Right hindlimb (tissue), 1 donor: ENCODE results near the gene VSTM2B.
A peak's percentile ranks its signal among the peaks of the same experiment; 100 is the strongest.

Experiments
- DNase-seq: peaks from one replicate; pipeline ENCODE4 v3.0.0-alpha.2; 2018

Gene VSTM2B

DNA sequence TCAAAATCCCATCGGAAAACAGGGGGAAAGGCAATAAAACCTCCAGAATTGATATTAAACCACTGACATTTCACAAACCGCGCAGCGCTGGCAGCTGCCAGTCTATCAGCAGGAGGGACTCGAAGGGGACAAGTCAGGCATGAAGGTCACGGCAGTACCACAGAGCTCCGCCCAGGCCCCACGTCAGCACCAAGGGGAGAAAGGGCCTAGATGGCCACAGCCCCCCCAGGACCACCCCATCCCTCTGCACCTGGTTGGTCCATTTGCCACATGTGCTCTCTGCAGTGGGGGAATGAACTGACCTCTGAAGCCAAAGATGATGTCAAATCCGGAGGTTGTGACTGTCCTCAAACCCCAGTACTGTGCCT lies 9.5 kb upstream of the VSTM2B start:
- DNase-seq: no peak

DNA sequence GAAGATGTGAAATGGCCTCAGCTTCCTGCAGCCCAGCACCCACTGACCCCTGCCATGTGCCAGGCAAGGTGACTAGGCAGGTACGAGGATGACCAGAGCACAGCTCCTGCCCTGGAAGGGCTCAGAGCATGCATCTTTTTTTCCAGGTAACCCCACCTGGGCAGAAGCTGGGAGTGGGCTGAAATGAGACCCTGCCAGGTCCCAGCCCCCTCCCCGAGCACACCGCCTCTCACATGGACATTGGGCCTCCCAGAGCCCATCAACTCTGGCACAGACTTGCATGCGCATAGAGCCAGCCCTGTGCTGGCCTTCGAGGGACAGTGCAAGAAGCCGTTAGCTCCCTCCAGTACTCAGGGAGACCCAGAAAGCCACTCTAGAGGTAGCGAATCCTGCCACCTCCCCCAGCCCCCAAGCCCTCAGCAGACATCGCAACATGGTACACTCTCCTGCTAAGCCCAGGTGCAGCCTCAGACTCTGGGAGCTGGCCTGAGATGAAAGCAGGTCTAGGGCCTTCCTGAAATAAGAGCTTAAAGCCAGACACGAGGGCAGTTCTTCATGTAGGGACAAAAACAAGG lies 8.9 kb upstream of the VSTM2B start:
- DNase-seq: no peak

DNA sequence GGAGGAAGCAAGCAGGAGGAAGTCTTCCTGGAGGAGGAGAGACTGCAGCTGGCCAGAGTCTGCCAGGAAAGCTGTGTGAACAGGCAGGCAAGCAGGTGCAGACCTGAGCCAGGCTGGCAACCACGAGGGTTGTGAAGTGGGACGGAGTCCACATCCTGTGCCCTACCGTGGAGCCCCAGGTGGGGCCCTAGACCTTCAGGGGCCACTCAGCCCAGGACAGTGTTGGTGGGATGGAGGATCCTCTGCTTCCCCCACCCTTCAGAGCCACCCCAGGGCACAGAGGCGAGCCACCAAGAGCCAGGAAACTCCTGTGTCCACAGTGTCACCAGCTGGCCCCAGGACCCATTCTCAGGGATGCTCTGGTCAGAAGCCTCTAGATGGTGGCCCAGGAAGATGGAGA lies 8.4 kb upstream of the VSTM2B start:
- no peak for DNase-seq

DNA sequence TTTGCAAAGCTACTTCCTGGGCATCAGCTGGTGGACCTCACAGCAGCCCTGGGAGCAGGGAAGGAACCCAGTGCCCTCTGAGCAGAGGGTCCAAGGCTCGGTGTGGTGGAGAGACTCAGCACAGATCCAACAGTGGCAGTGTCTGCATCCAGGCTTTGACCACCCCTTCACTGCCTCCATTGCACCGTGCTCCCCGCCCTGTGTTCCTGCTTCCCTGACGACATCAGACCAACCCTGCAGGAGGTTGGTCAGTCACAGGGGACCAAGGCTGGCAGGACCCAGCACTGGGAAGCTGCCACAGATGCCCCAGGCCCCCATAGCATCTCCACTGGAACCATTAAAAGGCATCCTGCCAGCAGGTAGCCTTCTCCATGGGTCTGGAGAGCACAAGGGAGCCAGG lies 7.8 kb upstream of the VSTM2B start:
- no peak for DNase-seq

DNA sequence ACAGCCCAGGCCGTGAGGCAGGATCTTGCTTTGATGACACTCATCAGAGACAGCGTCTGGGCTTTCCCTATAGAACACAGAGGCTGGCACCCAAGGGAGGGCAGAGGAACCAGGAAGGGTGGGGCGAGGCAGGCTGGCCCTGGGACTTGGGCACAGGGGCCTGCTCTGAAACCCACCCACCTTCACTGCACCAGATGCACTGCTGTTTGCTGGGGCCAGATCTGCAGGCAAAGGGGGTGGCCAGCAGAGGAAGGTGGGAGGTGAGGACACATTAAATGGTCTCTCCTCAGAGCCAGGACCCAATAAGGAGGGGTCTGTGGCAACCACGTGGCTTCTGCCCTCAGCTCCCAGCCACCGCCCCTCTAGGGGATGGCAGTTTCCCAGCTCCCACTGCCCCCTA lies 6.6 kb upstream of the VSTM2B start:
- DNase-seq: no peak

DNA sequence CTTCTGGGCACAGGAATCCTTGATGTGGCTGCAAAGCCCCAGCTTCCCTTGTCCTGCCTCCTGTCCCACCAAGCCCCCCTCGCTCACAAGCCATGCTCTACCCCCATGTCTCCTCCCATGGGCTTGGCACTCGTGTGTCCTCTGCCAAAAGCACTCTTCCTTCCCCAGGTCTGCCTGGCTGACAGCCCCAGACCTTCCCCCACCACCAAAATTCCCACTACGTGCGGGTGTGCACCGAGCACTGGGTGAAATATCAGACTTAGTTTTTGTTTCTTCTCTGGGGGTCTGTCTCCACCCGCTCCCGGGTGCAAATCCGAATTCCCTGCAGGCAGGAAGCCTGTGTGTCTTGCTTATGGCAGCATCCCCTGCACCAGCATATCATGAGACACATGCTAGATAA lies 5.9 kb upstream of the VSTM2B start:
- DNase-seq: no peak

DNA sequence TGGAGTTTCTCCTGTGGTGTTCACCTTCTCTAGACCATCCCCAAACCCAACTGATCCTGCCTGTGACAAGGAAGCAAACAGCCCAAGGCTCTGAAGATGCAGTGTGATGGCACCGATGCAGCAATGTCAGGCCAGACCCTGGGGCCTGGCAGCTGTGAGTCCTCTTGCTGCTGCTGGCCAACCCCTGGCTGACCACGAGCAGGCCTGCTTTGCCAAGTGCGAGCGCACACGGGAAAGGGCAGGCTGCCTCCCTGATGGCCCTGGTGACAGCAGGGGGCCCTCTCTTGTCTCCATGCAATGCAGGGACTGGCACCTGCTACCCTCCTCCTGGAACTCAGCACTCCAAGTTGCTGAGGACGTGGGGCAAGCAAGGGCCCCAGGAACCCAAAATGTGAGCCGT lies 5.4 kb upstream of the VSTM2B start:
- DNase-seq: no peak

DNA sequence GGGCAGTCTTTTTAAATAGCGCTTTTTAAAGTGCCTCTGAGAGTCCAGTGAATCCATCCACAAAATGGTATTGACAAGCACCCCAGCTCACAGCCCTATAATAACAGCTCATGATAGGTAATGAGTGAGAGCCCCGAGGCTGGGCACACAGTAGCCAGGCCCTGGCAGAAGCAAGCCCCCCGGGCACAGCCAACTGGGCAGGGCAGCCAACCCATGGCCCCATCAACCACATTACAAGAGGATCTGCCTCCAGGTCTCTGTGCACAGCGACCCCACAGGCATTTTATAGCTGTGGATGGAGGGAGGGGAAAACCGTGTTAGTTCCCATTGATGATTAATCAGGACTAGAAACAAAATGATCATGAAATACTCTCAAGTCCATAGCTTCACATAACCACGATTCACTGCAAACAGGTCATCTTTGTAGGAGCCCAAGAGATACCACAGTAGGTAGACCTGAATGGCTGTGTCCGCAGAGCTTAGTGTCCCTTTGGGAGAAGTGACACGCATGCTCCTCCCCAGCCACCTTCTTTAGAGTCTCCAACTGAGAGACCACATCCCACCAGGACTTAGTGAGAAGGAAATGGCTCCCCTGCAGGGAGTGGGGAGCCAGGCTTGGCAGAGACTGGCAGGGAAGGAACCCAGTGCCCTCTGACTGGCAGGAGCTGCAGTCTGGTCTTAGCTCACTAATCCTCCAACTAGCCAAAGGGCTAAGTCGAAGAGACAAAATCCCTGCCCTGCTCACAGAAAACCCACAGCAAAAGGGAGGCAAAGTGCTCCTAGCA lies 4.3 kb upstream of the VSTM2B start:
- DNase-seq: no peak

DNA sequence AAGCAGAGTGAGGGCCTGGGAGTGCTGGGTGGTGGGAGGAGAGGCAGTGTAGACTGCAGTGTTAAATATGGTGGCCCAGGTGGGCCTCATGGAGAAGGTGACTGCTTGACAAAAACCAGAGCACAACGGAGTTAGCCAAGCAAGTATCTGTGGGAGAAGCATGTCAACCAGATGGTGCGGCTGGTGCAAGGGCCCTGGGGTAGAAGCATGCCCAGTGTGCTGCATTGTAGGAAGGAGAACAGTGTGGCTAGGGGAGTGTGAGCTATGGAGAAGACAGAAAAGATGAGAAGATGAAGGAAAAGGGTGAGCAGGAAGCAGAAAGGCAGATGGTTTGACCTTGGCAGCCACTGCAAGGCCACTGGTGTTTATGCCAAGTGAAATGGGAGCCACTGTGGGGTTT lies 2.2 kb upstream of the VSTM2B start:
- DNase-seq: no peak

DNA sequence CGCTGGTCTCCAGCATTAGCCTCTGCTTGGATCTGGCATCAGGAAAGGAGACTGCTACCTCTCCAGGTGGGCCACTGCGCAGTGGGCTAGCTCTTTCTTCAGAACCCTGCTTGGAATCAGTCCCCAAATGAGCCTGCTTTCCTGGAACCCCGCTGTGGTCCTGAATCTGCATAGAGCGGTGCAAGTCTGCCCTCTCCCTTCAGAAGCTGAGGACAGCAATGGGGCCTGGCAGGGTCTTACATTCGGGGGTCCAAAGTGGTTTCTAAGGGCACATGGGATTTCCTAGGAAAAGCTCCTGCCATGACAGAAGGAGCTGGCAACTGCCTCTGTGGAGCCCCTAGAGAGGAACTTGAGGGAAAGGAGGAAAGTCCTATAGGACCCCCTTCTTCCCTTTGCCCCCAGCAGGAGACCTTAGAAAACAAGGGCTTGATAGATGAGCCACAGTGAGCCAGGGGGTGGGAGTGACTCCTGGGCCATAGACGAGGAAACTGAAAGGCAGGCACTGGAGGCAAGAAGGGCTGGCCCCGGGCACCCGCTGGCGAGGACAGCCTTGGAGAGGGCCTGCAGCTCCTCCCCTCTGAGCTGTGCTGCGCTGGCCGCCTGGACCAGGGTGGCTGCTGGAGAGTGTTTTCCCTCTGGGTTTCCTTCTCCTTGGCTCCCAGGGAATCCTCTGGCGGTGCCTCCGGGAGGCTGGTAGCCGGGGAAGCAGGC lies 1.4 kb upstream of the VSTM2B start:
- DNase-seq: no peak

DNA sequence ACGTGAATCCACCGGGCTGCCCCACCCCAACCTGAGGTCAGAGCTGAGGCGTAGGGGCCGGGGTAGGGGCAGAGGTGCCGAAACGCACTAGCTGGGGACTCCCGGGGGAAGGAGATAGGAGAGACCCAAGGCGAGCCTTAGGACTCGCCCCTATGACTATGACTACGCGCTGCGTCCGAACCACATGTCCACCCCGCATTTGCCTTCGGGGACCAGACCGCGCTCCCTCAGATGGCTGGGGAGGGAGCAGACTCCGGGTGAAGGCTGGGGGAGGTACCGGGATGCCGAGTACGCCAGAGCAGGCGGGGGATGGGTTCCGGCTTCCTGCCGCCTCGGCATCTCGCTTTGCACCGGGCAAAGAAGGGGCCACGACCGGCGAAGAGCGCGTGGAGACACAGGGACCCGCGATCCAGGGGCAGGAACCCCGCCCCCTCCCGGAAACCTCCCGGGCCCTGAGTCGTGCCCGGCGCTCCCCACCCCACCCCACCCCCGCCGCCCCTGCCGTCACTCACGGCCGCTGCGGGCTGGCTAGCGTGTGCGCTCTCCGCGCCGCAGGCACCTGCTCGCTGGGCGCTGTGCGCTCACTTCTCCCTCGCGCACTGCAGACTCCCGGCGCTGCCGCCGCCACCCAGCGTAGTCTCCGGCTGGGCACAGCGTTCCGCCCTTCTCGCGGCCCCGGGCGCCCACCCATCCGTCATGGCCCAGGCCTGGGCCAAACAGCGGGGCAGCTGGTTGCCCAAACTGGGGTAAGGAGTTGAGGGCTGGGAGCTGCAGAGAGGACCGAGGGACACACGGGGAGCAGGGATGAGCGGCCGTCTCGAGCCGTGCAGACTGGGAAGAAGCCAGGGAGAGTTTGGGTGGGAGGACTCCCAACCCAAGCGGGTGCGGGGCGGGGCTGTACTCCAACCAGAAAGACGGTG lies 622 bp upstream of the VSTM2B start:
- DNase-seq: no peak

DNA sequence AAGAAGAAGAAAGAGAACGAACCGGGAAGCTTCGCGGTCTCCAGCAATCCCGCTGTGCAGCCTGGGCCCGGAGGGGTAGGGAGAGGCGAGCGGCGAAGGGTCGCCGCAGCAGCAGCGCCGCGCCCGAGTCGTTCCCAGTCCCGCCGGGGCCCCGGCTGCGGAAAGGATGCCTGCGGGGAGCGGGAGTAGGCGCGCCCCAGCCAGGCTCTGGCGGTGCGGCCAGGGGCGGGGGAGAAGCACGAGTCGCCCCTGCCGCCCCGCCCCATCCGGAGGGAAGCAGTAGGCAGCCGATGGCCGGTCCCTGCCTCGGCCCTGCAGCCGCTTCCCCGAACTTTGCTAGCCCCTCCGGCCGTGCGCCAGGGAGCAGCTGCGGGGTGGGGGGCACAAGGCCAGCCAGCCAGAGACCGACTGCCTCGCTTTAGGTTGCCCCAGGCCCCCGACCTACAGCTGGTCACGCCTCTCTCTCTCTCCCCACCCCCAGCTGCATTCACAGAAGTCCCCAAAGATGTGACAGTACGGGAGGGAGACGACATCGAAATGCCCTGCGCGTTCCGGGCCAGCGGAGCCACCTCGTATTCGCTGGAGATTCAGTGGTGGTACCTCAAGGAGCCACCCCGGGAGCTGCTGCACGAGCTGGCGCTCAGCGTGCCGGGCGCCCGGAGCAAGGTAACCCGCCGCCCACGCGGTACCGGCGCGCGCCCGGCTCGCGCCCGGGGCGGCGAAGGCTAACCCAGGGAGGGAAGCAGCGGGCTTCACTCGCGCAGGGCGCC lies 1.1 kb downstream of the VSTM2B start:
- no peak for DNase-seq

DNA sequence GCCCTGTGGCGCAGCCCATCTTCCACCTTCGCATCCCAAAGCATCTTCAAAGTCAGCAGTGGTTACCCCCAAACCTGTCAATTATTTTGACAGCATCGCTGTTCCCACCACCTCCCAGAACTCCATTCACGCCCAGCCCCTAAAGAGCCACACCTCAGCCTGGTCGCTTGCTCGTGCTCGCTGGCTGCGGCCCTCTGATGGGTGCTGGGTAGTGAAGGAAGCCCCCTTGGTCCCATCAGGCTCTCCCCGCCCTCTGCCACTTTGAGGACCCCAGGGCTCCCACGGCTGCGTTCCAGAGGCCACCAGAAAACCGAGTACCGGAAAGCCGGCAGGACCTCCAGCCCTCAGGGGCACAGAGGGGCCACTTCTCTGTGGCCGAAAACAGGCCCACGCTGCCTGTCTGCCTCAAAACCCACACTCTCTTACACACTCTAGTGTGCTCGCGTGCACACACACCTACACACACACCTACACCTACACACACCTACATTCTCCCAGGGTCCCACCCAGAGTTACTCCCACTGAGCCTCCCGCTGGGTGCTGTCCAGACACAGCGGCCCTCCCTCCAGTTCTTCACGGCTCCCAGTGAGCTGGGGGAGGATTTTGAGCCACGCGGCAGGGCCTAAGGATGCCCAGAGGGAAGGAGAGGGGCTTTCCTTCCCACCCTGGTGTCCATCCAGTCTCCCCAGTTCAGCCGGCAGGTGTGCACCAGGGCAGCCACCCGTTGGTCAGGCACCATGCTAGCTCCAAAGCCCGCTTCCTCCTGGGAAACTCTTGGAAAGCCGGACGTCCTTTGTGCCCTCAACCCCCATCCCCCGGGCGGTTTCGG lies 1.9 kb downstream of the VSTM2B start:
- DNase-seq: no peak

DNA sequence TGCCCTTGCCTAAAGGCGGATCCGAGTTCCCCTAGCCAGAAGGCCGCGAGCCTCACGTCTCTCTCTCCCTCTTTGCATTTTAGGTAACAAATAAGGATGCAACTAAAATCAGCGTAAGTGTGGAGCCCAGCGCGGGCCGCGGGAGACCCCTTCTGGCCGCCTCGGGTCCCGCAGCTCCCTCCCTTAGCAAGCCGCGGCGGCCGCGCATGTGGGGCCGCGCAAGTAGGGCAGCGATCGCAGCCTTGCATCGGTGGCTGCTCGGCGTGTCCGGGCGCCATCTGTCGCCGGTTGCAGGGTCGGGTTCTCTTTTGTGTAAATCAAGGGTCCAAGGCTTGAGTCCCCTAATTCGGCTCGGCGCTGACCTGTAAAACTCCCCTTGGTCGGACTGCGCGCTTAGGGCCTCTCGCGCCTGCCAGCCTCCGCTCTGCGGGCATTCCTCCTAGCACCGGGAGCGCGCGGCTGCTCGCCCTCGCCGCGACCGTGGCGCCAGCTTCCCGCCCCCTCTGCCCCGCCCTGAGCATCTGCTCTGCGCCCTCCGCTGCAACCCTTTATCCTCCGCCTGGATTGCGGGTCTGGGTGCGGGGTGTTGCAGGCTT lies 2.7 kb downstream of the VSTM2B start:
- peak; percentile 87 for DNase-seq

DNA sequence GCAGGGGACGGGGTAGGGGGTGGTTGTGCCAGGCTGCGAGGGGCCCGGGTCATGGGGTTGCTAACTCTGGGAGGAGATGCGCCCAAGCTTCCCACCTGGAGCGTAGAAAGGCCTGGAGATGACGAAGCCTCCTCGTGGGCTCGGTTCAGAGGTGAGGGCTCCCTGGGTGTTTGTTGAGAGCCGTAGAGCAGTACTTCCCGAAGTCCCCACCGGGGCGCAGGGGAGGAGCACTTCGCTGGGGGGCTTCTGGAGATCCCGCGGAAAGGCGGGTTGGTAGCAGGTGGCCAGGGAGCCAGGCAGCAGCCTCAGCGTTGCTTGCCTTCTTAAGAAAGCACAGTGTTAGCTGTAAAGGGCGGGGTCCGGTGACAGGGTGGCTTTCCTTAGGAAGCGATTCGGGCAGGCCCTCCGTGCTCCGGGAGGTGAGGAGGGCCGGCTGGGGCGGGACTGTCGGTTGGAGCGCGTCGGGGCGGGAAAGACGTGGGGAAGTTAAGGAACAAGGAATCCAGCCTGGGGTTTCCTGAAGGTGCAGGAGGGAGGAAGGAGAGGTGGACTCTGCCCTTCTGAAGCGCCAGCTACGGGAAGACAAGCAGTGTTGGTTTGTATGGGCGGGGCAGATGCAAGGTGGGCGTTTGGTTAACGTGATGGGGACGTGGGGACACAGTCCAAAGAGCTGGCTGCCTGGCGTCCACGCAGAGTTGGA lies 3.3 kb downstream of the VSTM2B start:
- DNase-seq: no peak

DNA sequence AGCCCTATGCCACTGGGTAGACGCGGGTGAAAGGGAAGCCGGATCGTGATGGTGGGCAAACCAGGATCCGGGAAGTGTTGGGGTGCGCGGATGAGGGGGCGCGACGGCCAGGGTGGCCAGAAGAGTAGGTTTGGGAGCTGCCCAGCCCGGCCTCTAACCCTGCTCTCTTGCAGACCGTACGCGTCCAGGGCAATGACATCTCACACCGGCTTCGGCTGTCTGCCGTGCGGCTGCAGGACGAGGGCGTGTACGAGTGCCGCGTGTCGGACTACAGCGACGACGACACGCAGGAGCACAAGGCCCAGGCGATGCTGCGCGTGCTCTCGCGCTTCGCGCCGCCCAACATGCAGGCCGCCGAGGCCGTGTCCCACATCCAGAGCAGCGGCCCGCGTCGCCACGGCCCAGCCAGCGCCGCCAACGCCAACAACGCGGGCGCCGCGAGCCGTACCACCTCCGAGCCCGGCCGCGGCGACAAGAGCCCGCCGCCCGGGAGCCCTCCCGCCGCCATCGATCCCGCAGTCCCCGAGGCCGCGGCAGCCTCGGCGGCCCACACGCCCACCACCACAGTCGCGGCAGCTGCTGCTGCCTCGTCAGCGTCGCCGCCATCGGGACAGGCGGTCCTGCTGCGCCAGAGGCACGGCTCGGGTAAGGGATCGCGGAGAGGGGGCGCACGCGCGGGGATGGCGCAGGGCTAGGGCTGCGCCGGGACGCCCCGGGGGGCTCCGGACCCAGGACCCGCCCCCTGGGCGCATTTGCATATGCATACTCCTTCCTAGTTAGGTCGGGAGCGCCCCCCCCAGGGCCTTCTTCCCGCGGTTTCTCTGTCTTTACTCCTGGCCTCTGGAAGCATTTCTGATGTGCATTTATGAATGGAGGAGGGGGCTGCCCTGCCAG lies 4.1 kb downstream of the VSTM2B start:
- no peak for DNase-seq

DNA sequence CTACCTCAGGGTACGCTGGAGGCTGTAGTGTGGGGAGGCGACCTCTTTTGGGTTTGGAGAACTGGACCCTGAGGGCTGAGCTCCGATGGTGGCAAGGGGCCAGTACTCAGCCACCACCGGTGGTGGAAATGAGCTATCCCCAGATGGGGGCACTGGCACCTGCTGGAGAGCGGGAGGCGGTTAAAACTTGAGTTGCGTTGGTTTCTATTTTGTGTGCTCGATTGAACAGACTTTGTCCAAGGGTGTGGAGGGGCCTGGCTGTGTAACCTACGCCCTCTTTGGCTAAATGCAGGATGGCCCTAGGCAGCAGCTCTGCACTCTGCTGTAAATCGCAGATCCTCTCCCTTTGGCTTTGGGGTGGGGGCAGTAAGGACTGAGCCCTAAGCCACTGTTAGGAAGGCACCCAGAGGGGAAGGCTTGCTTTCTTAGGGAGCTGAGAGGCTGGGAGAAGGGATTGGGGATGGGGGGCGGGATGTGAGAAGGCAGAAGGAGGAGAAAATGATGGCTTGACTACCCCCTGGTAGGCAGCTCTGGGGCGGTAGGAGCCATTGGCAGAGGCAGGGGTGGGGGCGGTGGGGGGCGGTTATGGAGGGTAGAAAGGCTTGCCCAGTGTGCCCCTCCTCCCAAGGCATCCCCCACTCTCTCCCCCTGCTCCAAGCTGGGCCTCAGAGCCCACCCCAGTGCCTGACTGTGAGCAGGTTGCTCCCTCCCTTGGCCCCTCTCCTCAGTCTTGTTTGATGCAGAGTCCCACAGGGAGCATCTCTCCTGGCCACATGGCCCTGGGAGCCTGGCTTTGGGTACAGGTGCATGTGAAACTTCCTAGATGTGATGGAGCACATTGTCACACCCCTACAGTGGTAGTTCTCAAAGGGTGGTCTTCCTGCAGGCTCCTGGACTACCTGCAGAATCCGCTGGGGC lies 5.0 kb downstream of the VSTM2B start:
- no peak for DNase-seq

DNA sequence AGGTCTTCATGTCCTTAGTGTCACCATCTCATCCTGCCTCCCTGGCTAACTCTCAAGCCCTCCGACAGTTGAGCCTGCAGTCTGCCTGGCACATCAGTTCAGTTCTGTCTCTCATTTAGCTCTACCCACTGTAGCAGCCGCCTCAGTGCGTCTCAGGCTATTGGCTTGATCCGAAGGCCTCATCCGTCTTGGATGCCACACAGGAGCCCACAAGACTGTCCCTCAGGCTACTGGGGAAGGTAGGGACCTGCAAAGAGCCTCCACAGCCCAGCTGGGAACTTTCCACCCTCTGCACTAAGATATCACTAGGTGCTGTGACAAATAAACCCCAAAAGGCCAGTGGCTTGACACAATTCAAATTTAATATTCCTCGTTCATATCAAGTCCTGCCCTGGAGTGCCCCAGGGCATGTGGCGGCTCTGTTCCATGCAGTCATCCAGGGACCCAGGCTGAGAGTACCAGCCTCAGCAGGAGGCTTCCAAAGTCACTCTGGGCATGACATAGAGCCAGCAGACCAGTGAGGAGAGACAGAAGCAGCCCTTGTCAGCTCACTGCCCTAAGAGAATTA lies 5.7 kb downstream of the VSTM2B start:
- DNase-seq: no peak
